ENCODE measurements around the gene TTC23L.
"Not testable (repeated sequence)": the region's sequence is repeated elsewhere in the genome, so short reads cannot be mapped to it uniquely, and the experiment has no call there.

TTC23L gene

DNA sequence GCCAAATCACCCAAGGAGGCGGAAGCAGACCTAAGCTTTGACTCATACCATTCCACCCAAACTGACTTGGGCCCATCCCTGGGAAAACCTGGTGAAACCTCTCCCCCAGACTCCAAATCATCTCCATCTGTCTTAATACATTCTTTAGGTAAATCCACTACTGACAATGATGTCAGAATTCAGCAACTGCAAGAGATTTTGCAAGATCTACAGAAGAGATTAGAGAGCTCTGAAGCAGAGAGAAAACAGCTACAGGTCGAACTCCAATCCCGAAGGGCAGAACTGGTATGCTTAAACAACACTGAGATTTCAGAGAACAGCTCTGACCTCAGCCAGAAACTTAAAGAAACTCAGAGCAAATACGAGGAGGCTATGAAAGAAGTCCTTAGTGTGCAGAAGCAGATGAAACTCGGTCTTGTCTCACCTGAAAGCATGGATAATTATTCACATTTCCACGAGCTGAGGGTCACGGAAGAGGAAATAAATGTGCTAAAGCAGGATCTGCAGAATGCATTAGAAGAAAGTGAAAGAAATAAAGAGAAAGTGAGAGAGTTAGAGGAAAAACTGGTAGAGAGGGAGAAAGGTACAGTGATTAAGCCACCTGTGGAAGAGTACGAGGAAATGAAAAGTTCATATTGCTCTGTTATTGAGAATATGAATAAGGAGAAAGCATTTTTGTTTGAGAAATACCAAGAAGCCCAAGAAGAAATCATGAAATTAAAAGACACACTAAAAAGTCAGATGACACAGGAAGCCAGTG lies 15.8 kb upstream of the TTC23L start:
- H3K4me3 ChIP-seq (ENCODE audit: low read depth, low read length), result no peak overlapping the region
- TF ChIP-seq, protein P1, sequence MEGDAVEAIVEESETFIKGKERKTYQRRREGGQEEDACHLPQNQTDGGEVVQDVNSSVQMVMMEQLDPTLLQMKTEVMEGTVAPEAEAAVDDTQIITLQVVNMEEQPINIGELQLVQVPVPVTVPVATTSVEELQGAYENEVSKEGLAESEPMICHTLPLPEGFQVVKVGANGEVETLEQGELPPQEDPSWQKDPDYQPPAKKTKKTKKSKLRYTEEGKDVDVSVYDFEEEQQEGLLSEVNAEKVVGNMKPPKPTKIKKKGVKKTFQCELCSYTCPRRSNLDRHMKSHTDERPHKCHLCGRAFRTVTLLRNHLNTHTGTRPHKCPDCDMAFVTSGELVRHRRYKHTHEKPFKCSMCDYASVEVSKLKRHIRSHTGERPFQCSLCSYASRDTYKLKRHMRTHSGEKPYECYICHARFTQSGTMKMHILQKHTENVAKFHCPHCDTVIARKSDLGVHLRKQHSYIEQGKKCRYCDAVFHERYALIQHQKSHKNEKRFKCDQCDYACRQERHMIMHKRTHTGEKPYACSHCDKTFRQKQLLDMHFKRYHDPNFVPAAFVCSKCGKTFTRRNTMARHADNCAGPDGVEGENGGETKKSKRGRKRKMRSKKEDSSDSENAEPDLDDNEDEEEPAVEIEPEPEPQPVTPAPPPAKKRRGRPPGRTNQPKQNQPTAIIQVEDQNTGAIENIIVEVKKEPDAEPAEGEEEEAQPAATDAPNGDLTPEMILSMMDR (IDR thresholded peaks at IDR 0.05; ENCODE audit: insufficient read depth, low read depth, low read length, missing control alignments), result no peak
- DNase-seq (ENCODE audit: low read depth), result no peak

DNA sequence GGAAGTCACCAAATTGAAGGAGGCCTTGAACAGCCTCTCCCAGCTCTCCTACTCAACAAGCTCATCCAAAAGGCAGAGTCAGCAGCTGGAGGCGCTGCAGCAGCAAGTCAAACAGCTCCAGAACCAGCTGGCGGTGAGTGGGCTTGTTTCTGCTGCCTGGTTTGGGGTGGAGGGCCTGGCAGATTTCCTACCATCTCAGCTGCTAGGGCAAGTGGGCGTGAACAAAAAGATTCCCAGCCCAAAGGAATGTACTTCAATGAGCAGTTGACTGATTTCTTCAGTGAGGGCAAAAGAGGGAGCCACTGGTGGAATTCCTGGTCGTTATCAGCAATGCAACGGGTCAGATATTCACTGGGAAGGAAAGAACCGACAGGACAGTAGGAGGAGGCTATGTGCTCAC lies 12.6 kb upstream of the TTC23L start:
- H3K4me3 ChIP-seq (ENCODE audit: low read depth, low read length), result no peak overlapping the region
- TF ChIP-seq, protein P1 (IDR thresholded peaks at IDR 0.05; ENCODE audit: insufficient read depth, low read depth, low read length, missing control alignments), result no peak
- DNase-seq (ENCODE audit: low read depth), result no peak

DNA sequence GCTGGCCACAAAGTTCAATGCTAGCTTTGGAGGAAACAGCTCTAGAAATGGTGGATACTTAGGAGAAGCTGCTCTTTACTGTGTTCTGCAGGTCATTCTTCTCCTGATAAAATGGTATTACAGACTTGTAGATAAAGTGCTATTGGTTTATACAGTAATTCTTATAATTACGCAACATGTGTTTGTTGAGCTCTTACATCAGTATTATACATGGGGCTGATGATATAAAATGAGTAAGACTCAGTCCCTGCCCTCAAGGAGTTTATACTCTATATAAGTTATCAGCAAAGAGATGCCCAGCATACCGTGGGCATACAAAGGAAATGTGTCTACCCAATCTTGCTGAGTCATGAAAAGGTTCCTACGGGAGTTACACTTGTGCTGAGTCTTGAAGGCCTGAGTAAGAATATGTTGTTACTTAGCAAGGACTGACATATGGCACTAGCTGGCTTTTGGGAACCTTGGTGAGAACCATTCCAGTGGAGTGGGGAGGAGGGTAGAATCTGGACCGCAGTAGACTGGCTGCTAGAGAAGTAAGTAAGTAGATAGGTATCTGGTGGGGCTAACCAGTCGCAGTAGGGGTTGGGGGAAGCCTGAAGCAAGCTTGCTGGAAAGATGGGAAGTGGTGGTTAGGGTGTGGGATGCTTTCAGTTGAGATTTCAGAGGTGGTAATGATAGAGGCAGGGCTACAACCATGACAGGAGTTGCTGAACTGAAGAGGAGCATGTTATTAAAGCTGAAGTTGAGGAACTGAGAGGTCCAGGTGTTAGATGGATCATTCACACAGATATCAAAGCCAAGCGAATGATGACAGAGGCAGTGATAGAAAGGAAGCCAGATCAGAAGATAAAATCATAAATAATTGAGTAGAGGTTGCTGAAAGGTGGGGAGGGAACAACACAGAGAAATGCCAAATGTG lies 11.1 kb upstream of the TTC23L start:
- no peak for DNase-seq (ENCODE audit: low read depth)
- TF ChIP-seq, protein P1 (IDR thresholded peaks at IDR 0.05; ENCODE audit: insufficient read depth, low read depth, low read length, missing control alignments), result no peak
- H3K4me3 ChIP-seq (ENCODE audit: low read depth, low read length), result no peak overlapping the region

DNA sequence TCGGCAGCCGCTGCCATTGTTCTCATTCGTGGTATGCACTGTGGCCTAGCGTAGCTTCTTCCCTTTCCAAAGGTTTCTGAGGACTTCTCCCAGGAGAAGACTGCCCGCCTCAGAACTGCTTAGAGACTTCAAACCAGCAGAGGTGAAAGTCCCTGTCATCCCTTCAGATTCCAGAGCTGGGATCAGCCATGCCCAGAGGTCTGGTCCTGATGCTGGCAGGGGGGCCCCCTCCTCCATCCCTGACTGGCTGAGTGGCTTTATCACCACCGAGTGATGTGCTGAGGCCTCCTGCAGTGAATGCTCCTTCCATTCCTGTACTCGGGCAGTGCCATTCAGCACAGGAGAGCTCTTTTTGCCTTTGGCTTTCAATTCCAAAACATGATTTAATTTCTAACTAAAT lies 8.1 kb upstream of the TTC23L start:
- DNase-seq (ENCODE audit: low read depth); H3K4me3 ChIP-seq (ENCODE audit: low read depth, low read length): not testable (repeated sequence)

DNA sequence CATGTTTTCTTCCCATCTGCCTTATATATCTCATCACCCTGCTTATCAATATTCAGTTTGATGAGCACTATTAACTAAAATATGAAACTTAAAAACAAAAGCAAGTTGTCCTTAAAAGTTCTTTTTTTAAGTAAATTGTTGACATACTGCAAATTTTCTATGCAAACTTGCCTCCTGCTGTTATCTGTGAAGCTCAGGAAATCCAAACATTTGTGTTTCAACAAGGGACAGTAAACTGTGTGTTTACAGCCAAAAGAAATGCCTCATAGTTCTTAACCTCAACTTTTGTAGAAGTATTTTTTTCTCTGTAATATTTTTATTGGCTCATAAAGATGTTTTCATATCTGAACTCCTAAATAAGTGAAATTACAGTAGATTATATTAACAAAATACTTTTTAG lies 7.7 kb upstream of the TTC23L start:
- H3K4me3 ChIP-seq (ENCODE audit: low read depth, low read length), result no peak overlapping the region
- TF ChIP-seq, protein P1 (IDR thresholded peaks at IDR 0.05; ENCODE audit: insufficient read depth, low read depth, low read length, missing control alignments), result no peak
- DNase-seq (ENCODE audit: low read depth), result no peak

GRCh38 chr5:34832568-34832967 lies 6.4 kb upstream of the TTC23L start:
- H3K4me3 ChIP-seq (ENCODE audit: low read depth, low read length), result no peak overlapping the region
- no peak for DNase-seq (ENCODE audit: low read depth)
- TF ChIP-seq, protein P1 (IDR thresholded peaks at IDR 0.05; ENCODE audit: insufficient read depth, low read depth, low read length, missing control alignments), result no peak

- no peak for DNase-seq (ENCODE audit: low read depth)
- H3K4me3 ChIP-seq (ENCODE audit: low read depth, low read length), result no peak overlapping the region
- TF ChIP-seq, protein P1 (IDR thresholded peaks at IDR 0.05; ENCODE audit: insufficient read depth, low read depth, low read length, missing control alignments), result no peak
These were observed 5.9 kb upstream of the TTC23L start for GRCh38 chr5:34833090-34833489.

Data from GM12865 (cell line).